ENCODE measurements around the gene MCEE. TPM values are rescaled to one million over a fixed set of nuclear protein-coding genes. Genes with fewer than 3 reads are reported as not detected.

The MCEE gene
- total RNA-seq, 1 donor from 2014 or later, result 19.5 TPM

DNA sequence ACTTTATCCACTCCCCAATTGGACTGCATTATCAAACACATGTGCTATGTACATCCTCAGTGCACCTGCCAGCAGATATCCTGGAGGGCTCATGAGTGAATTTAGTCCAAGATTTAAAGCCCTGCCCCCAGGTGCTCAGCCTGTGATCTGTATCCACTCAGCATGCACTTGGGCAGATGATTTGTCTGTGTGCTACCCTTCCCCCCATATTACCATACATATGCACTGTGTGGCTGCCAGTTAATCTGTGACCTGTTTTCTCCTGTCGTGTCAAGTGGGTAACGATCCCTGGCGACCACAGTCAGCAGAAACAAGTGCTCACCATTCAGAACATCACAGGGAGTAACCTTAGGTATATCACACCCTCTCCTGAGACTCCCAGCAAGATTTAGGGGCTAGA lies 51.4 kb downstream of the MCEE start:
- DNase-seq (no peak), ATAC-seq (no peak)
- Histone ChIP-seq H3K36me3 (peaks cover 54% of the 10 kb centered on the region), H3K9me3 (no peaks in the 10 kb centered on the region), H3K4me3 (no peak overlapping the region), H3K27ac (no peak overlapping the region), H3K27me3 (no peaks in the 10 kb centered on the region), H3K4me1 (no peaks in the 10 kb centered on the region)
- TF ChIP-seq, protein P1, sequence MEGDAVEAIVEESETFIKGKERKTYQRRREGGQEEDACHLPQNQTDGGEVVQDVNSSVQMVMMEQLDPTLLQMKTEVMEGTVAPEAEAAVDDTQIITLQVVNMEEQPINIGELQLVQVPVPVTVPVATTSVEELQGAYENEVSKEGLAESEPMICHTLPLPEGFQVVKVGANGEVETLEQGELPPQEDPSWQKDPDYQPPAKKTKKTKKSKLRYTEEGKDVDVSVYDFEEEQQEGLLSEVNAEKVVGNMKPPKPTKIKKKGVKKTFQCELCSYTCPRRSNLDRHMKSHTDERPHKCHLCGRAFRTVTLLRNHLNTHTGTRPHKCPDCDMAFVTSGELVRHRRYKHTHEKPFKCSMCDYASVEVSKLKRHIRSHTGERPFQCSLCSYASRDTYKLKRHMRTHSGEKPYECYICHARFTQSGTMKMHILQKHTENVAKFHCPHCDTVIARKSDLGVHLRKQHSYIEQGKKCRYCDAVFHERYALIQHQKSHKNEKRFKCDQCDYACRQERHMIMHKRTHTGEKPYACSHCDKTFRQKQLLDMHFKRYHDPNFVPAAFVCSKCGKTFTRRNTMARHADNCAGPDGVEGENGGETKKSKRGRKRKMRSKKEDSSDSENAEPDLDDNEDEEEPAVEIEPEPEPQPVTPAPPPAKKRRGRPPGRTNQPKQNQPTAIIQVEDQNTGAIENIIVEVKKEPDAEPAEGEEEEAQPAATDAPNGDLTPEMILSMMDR (IDR thresholded peaks at IDR 0.05), result no peak
- intact Hi-C loops (cut with DNase I), result no loop called here

DNA sequence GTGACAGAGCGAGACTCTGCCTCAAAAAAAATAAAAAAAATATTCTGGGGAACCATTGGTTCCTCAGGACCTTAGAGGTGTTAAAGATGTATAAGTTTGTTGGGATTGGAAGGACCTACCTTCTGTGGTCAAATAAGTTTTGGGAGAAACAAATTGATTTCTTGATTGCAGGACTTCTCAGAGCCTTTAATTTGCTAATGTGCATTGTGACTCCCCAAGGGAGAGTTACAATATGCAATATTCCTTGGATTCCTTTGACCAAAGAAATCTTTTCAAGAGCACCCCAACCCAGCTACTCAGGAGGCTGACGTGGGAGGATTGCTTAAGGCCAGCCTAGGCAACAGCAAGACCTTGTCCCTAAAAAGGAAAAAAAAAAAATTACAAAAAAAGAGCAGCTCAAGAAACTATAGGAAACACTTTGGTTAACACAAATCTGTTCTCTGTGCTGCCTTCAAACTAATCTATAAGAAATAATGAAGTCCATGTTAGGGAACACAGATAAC lies 55.1 kb downstream of the MCEE start:
- H3K27ac ChIP-seq, result no peak overlapping the region
- H3K4me3 ChIP-seq, result no peak overlapping the region
- H3K4me1 ChIP-seq, result peaks cover 16% of the 10 kb centered on the region
- DNase-seq, result no peak
- intact Hi-C loops (cut with DNase I), result no loop called here
- ATAC-seq, result no peak
- TF ChIP-seq, protein P1 (IDR thresholded peaks at IDR 0.05), result no peak
- peaks cover 68% of the 10 kb centered on the region for H3K36me3 ChIP-seq
- no peaks in the 10 kb centered on the region for H3K9me3 ChIP-seq
- H3K27me3 ChIP-seq, result no peaks in the 10 kb centered on the region

DNA sequence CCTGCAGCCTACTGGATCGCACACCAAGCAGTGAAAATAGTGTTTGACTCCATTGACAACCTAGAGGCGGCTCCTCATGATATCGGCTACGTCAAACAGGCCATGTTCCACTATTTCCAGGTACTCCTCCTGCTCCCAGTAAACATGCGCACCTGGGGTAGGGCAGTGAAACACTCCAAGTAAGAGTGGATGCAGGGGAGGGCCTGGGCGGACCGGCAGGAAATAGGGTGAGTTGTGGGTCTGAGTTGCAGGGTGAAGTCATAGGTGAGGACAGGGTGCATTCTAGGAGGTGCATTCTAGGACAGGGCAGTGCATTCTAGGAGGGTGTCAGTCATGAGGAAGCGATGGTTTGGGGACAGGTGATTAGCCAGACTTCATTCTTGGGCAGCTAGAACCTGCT lies 56.6 kb downstream of the MCEE start:
- Histone ChIP-seq H3K4me1 (peaks cover 25% of the 10 kb centered on the region), H3K9me3 (no peaks in the 10 kb centered on the region), H3K27me3 (no peaks in the 10 kb centered on the region), H3K27ac (no peak overlapping the region), H3K4me3 (no peak overlapping the region), H3K36me3 (peaks cover 62% of the 10 kb centered on the region)
- DNase-seq, result no peak
- TF ChIP-seq, protein P1 (IDR thresholded peaks at IDR 0.05), result no peak
- intact Hi-C loops (cut with DNase I), result no loop called here
- no peak for ATAC-seq

DNA sequence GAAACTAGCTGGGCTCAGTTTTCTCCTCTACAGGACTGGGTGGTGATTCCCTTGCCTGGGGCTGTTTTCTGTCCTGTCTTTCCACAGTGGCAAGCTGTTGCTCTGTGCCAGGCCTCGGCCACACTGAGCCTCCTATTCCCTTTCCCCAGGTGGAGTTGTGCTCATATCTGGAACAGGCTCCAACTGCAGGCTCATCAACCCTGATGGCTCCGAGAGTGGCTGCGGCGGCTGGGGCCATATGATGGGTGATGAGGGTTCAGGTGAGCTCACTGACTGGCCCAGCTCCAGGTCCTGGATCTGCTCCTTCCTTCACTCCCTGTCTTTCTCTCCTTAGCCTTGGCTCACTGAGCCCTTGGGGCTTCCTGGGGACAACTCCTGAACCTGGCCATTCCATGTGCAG lies 57.5 kb downstream of the MCEE start:
- Histone ChIP-seq H3K36me3 (peaks cover 52% of the 10 kb centered on the region), H3K27me3 (no peaks in the 10 kb centered on the region), H3K27ac (peak overlapping the region; percentile 37), H3K4me3 (no peak overlapping the region), H3K9me3 (no peaks in the 10 kb centered on the region), H3K4me1 (peaks cover 25% of the 10 kb centered on the region)
- DNase-seq, result no peak
- ATAC-seq, result no peak
- intact Hi-C loops (cut with DNase I), result no loop called here
- TF ChIP-seq, protein P1 (IDR thresholded peaks at IDR 0.05), result no peak

DNA sequence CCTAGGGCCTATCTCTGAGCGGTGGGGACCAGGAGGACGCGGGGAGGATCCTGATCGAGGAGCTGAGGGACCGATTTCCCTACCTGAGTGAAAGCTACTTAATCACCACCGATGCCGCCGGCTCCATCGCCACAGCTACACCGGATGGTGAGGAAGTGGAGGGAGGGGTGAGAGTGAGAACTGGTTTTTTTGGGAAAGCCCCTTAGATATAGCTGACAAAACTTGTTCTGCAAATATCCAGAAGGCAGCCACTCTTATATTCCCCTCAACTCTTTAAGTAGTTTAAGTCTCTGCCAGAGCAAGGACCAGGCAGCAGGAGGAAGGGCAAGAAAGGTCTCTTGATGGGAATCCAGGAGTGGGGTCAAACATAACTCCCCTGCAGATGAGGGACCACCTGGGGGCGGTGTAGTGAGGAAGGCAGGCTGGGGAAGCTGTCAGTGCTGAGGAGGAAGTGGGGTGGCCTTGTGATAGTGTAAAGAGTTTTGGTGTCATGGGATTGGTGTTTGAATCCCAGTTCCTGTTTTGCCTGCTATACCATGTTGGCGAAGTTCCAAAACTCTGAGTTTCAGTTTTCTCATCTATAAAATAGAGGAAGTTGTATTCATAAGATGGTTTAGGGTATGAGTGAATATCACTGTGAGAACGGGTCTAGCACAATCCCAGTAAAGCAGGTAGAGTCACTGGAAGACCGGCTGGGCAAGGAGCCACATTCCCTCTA lies 58.2 kb downstream of the MCEE start:
- H3K4me3 ChIP-seq, result no peak overlapping the region
- intact Hi-C loops (cut with DNase I), result no loop called here
- H3K4me1 ChIP-seq, result peaks cover 25% of the 10 kb centered on the region
- no peak for DNase-seq
- TF ChIP-seq, protein P1 (IDR thresholded peaks at IDR 0.05), result no peak
- no peaks in the 10 kb centered on the region for H3K27me3 ChIP-seq
- H3K27ac ChIP-seq, result peak overlapping the region; percentile 39
- no peaks in the 10 kb centered on the region for H3K9me3 ChIP-seq
- ATAC-seq, result peak; percentile 23
- H3K36me3 ChIP-seq, result peaks cover 45% of the 10 kb centered on the region

Data from upper lobe of right lung (tissue), 1 donor.